ENCODE data around the gene MYDGF. TPM values are rescaled to one million over a fixed set of nuclear protein-coding genes. Genes with fewer than 3 reads are reported as not detected.
A peak's percentile ranks its signal among the peaks of the same experiment; 100 is the strongest.

Gene MYDGF
- total and polyA plus RNA-seq, 9 of the 15 experiments (the other 6 are each of a cell fraction or from before 2014, with no cell fraction given): 4.2 to 141 (median 82.1) TPM

GRCh38 chr19:4702764-4703163 lies 32.6 kb upstream of the MYDGF start:
- Histone ChIP-seq H4K20me1 (replicated peaks; ENCODE audit: control insufficient read depth, insufficient read depth, low read length) (no peaks in the 10 kb centered on the region), H3K4me1 (replicated peaks in 1 of 2; ENCODE audit: control insufficient read depth in 2 of 2, insufficient read depth in 2 of 2, low read length in 2 of 2) (peaks cover 0 to 13% of the 10 kb centered on the region in 2 experiments; a peak in 1 of 5 replicates), H3K27ac (ENCODE audit: extremely low read depth, low read depth, low read length) (no peak overlapping the region), H3K4me2 (ENCODE audit: insufficient read depth, low read length) (no peak overlapping the region), H3K4me3 (no peak overlapping the region), H2AFZ (ENCODE audit: low read depth, low read length) (no peak overlapping the region), H3K9me1 (ENCODE audit: control insufficient read depth, insufficient read depth, low read length) (no peaks in the 10 kb centered on the region), H3K9ac (ENCODE audit: insufficient read depth in 1 of 2, low read depth in 2 of 2, low read length in 2 of 2) (no peak overlapping the region; a peak in 1 of 4 replicates), H3K27me3 (ENCODE audit: control insufficient read depth in 2 of 2, insufficient read depth in 2 of 2, low read length in 2 of 2) (no peaks in the 10 kb centered on the region), H3K9me3 (replicated peaks; ENCODE audit: control insufficient read depth, insufficient read depth, low read depth, low read length) (no peaks in the 10 kb centered on the region), H3K36me3 (ENCODE audit: control insufficient read depth, insufficient read depth, low read length) (peaks cover 78% of the 10 kb centered on the region; the same call in 2 of the 3 replicates), H3K79me2 (ENCODE audit: control insufficient read depth, insufficient read depth, low read length) (no peaks in the 10 kb centered on the region)
- BruUV-seq (replicated peaks): no TSS peak
- ChIA-PET CTCF (ENCODE audit: low intra/inter-chr PET ratio) (no interaction called here), POLR2A (no interaction called here)
- ATAC-seq (no peak), FAIRE-seq (no peak), DNase-seq (ENCODE audit: extremely low read depth in 1 of 4, low spot score in 3 of 4) (no peak)
- TF ChIP-seq, protein P1, sequence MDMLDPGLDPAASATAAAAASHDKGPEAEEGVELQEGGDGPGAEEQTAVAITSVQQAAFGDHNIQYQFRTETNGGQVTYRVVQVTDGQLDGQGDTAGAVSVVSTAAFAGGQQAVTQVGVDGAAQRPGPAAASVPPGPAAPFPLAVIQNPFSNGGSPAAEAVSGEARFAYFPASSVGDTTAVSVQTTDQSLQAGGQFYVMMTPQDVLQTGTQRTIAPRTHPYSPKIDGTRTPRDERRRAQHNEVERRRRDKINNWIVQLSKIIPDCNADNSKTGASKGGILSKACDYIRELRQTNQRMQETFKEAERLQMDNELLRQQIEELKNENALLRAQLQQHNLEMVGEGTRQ (CRISPR knock-in tag; IDR thresholded peaks at IDR 0.05): no peak
- TF ChIP-seq HNRNPK (IDR thresholded peaks at IDR 0.05; ENCODE audit: low read depth, low read length, poor library complexity, severe bottlenecking) (peak; percentile 66), ZNF586 (CRISPR knock-in tag; conservative IDR thresholded peaks at IDR 0.05) (no peak), JUNB (CRISPR knock-in tag; conservative IDR thresholded peaks at IDR 0.05) (no peak), MEIS2 (IDR thresholded peaks at IDR 0.05; ENCODE audit: partially characterized antibody) (no peak), PHB2 (IDR thresholded peaks at IDR 0.05; ENCODE audit: low read depth) (no peak), LEF1 (IDR thresholded peaks at IDR 0.05) (no peak), ZNF431 (CRISPR knock-in tag; IDR thresholded peaks at IDR 0.05) (no peak), PCBP1 (IDR thresholded peaks at IDR 0.05; ENCODE audit: low read depth, low read length, poor library complexity, severe bottlenecking) (peak; percentile 88), XRCC5 (IDR thresholded peaks at IDR 0.05; ENCODE audit: low read depth, low read length) (no peak)
- in situ Hi-C loops (cut with MboI) (no loop called here), intact Hi-C loops (cut with micrococcal nuclease) (no loop called here)
- WGBS (ENCODE audit: insufficient coverage, low coverage, missing lambda C conversion rate): 91% methylated on average over 8 of the region's 11 CpGs

All from K562 (cell line).